Measurements from ENCODE around the gene MITD1.
A peak's percentile ranks its signal among the peaks of the same experiment; 100 is the strongest.

Gene MITD1

DNA sequence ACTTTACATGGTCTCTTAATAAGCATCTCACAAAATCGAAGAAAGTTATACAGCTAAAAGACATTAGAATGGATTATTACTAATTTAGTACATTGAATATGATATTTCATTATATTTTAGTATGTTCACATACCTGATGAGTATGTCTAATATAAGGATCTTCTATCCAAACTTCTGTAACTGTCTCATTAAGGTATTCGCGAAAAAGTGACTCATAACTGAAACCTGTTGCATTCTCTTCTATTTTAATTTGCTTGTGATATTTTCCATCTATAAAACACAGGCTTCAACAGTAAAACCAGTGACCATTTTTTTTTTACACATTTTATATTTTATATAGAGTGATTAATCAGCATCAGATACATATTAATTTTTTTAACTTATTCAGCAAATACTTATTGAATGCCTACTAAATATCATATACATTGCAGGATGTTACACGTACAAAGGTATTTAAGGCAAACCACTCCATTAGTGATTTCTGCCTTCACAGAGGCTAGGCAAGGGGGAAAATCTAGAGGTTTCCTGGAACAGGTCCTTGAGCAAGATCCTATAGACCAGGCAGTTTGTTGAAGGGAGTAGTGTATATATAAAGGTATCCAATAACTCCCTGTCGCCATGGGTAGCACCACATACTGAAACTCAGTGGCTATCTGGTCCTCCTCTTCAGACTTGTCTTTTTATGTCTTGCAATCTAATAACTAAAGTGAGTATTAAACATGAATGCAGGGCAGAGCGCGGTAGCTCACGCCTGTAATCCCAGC, 9.3 kb downstream of the MITD1 start:
- no peak for TF ChIP-seq ZFX (IDR thresholded peaks at IDR 0.05)
- TF ChIP-seq, protein P1, sequence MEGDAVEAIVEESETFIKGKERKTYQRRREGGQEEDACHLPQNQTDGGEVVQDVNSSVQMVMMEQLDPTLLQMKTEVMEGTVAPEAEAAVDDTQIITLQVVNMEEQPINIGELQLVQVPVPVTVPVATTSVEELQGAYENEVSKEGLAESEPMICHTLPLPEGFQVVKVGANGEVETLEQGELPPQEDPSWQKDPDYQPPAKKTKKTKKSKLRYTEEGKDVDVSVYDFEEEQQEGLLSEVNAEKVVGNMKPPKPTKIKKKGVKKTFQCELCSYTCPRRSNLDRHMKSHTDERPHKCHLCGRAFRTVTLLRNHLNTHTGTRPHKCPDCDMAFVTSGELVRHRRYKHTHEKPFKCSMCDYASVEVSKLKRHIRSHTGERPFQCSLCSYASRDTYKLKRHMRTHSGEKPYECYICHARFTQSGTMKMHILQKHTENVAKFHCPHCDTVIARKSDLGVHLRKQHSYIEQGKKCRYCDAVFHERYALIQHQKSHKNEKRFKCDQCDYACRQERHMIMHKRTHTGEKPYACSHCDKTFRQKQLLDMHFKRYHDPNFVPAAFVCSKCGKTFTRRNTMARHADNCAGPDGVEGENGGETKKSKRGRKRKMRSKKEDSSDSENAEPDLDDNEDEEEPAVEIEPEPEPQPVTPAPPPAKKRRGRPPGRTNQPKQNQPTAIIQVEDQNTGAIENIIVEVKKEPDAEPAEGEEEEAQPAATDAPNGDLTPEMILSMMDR (conservative IDR thresholded peaks at IDR 0.05) = no peak
- H3K27ac ChIP-seq = no peak overlapping the region

GRCh38 chr2:99169534-99169933, 11.3 kb downstream of the MITD1 start:
- TF ChIP-seq, protein P1 (conservative IDR thresholded peaks at IDR 0.05) = no peak
- no peak for TF ChIP-seq ZFX (IDR thresholded peaks at IDR 0.05)
- no peak overlapping the region for H3K27ac ChIP-seq

DNA sequence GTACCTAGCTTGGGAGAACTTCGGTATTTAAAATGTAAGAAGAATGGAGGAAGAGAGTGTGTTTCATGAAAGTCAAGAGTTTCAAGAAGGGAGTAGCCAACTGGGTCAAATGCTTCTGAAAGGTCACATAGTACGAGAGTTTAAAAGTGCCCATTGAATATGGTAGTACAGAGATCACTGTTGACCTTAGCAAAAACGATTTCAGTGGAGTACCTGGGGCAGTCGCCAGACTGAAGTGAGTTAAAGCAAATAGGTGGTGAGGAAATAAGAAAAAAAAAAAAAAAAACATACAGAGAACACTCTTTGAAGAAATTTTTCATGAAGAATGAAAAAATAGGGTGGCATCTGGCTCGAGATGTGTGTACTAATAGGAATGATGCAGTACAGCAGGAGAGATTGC, 14.6 kb downstream of the MITD1 start:
- no peak for TF ChIP-seq ZFX (IDR thresholded peaks at IDR 0.05)
- TF ChIP-seq, protein P1 (conservative IDR thresholded peaks at IDR 0.05) = no peak

DNA sequence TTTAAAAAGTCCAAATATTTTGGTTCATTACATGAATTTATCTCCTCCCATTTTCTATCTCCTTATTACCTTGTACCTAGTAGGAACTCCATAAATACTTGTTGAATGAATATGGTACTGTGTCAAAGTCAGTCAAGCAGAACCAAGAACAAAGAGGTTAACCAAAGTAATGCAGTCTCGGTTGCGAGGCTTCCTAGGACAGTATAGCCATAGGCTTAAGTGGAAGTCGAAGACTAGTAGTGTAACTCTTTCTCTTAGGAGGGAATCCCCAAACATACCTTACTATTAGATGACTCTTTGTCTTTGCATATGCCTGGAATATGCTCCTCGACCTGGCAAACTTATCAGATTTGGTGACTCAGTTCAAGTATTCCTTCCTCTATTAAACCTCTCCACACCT, 21.3 kb downstream of the MITD1 start:
- peak overlapping the region; percentile 63 for H3K27ac ChIP-seq
- TF ChIP-seq, protein P1 (conservative IDR thresholded peaks at IDR 0.05) = no peak
- TF ChIP-seq ZFX (IDR thresholded peaks at IDR 0.05) = no peak

More for the DNA sequence above, 14.6 kb downstream of the MITD1 start:
- H3K27ac ChIP-seq = no peak overlapping the region

DNA sequence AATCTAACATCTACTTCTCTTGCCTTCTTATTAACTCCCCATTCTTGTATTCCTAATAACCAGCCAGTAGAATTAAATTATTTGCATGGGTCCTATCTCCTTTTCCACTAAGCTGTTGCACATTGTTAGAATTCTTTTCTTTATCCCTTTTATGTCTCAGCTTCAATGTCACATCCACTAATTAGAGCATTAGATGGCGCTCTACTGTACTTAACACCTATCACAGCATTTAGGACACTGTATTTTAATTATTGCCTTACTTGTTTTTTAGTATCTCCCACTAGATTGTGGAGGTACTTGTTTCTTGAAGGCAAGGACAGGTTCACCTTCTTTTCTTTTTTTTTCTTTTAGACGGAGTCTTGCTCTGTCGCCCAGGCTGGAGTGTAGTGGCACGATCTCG, 22.3 kb downstream of the MITD1 start:
- no peak overlapping the region for H3K27ac ChIP-seq
- TF ChIP-seq, protein P1 (conservative IDR thresholded peaks at IDR 0.05) = peak; percentile 6
- TF ChIP-seq ZFX (IDR thresholded peaks at IDR 0.05) = no peak

DNA sequence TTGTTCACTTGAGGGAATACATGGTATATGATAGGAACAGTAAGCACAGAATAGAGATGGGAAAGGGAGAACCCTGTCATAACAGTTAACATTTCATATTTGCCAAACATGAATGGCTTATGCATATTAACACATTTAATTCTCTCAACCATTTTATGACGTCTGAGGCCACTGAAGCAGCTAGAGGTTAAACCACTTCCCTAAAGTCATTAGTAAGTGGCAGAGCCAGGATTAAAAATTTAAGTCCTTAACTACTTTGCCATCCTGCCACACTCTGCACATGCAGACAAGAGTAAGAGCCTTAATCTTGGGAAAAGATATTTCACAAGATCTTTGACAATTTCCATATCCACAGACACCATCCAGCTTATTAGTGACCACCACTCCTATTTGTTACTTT, 24.0 kb downstream of the MITD1 start:
- no peak overlapping the region for H3K27ac ChIP-seq
- no peak for TF ChIP-seq ZFX (IDR thresholded peaks at IDR 0.05)
- TF ChIP-seq, protein P1 (conservative IDR thresholded peaks at IDR 0.05) = no peak

DNA sequence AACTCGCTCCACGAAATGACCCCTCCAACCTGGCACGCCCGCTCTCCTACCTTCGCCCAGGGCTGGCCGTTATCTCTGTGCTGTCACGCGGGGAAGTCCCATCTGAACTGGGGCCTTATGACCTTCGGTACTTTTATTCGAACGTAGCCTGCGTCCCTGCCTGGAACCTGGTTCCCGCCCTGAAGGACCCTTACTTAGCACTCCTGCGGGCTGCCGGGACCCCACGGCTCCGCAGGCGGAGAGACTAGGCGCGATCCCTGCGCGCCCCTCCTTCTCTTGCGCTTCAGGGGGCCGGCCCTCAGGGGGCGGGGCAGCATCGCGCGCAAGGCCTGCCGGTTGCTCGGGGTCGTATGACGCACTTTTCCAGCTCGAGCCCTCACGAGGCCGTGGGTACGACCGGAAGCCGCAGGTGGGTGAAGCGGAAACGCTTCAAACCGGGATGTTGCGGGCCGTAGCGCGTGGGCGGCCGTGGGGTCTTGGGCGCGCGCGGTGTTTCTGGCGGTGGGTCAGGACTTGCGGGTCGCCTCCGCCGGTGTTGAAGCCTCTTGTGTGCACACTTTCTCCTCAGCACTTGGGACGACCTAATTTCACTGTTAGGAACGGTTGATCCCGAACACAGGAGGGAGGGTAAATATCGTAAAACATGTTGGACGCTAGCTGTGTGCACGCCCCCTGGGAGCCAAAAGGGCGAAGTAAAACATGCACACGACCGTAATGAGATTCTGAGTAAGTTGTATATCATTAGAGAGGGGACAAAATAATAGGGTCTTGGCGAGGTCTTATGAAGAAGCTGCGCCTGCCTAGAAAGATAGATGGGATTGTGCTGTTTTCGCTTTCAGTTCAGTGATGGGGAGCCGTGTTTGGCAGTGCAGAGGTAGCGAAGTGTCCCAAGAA, 26.0 kb downstream of the MITD1 start, which contains the start of the genes LIPT1 and TSGA10:
Gene LIPT1, plus strand, starts transcription at position 325 of the 894 bp plus-strand sequence. CDS start 6,991 bp downstream, outside the sequence.
Gene TSGA10, minus strand, starts transcription at position 300 of the 894 bp plus-strand sequence. CDS start 45,503 bp downstream, outside the sequence.
- H3K27ac ChIP-seq = peak within 1 kb of the TSS; percentile 84
- peak; percentile 21; the same call in 1 of the 2 replicates for TF ChIP-seq ZFX (IDR thresholded peaks at IDR 0.05)
- TF ChIP-seq, protein P1 (conservative IDR thresholded peaks at IDR 0.05) = peak; percentile 37

All from C4-2B (cell line).